Purkinje cell (primary cell): ENCODE data around the gene BACE1-AS. TPM values are rescaled to one million over a fixed set of nuclear protein-coding genes. Genes with fewer than 3 reads are reported as not detected.

Source experiments
- polyA plus RNA-seq: library from polyadenylated mRNA; unstranded; fragments of >200 nt; fragmentation: Nextera tagmentation; gene quantifications from 2 replicates; pipeline ENCODE4 v1.2.1, GENCODE V29; 2014

The BACE1-AS gene
- polyA plus RNA-seq, result 25.2 and 32.4 TPM in 2 replicates

GRCh38 chr11:117290809-117291396 is at the start of gene BACE1-AS:
TSS of gene BACE1-AS (plus strand) at chr11:117291346.

GRCh38 chr11:117316197-117316961 is 25.2 kb downstream of the BACE1-AS start, which contains the start of gene BACE1:
TSS of gene BACE1 (minus strand) at chr11:117316256. CDS start at chr11:117315795, 461 bp downstream.

GRCh38 chr11:117327567-117328374 is 36.6 kb downstream of the BACE1-AS start, which contains the start of gene CEP164:
TSS of gene CEP164 (plus strand) at chr11:117327854. CDS start at chr11:117338587, 10,733 bp downstream.

Other genes with a start within 250 kb of the BACE1-AS start
- gene SIK3, start 192.9 kb upstream of the BACE1-AS start, polyA plus RNA-seq, result 54.7 and 59.8 TPM in 2 replicates
- 85.7 and 93.0 TPM in 2 replicates for gene PAFAH1B2, start 147.1 kb upstream of the BACE1-AS start, polyA plus RNA-seq
- 13.4 and 13.7 TPM in 2 replicates for gene SIDT2, start 112.6 kb upstream of the BACE1-AS start, polyA plus RNA-seq
- gene TAGLN, start 92.0 kb upstream of the BACE1-AS start, polyA plus RNA-seq, result 4.3 and 7.1 TPM in 2 replicates
- 3.5 and 3.6 TPM in 2 replicates for gene PCSK7, start 59.3 kb upstream of the BACE1-AS start, polyA plus RNA-seq
- gene RNF214, start 58.7 kb upstream of the BACE1-AS start, polyA plus RNA-seq, result 23.7 and 24.3 TPM in 2 replicates
- 10.9 and 11.2 TPM in 2 replicates for gene BACE1, start 24.9 kb downstream of the BACE1-AS start, polyA plus RNA-seq
- 8.1 and 16.1 TPM in 2 replicates for gene CEP164, start 36.5 kb downstream of the BACE1-AS start, polyA plus RNA-seq